Activated CD8-positive, alpha-beta memory T cell treated with anti-CD3 and anti-CD28 coated beads, Interleukin-2, amount 50 U/mL, for 1 hour (primary cell): ENCODE measurements around the gene IMP4.

Experiments
- DNase-seq: peaks from one replicate; pipeline ENCODE4 v3.0.0-alpha.2; 2020; ENCODE audit errors: extremely low read depth

The IMP4 gene

GRCh38 chr2:130378206-130378897 lies 35.7 kb downstream of the IMP4 start:
- DNase-seq, result no peak

- no peak for DNase-seq
Observed at GRCh38 chr2:130378898-130379214, 36.2 kb downstream of the IMP4 start.

GRCh38 chr2:130380096-130380934 lies 37.6 kb downstream of the IMP4 start:
- DNase-seq, result no peak

- DNase-seq, result no peak
Observed at GRCh38 chr2:130381145-130381544, 38.4 kb downstream of the IMP4 start.

GRCh38 chr2:130381619-130382018 lies 38.9 kb downstream of the IMP4 start:
- no peak for DNase-seq

- no peak for DNase-seq
Observed at GRCh38 chr2:130382313-130382917, 39.7 kb downstream of the IMP4 start.

- no peak for DNase-seq
Observed at GRCh38 chr2:130385709-130386108, 43.0 kb downstream of the IMP4 start.

- no peak for DNase-seq
Observed at GRCh38 chr2:130387071-130387400, 44.3 kb downstream of the IMP4 start.

- DNase-seq, result no peak
Observed at GRCh38 chr2:130387804-130388203, 45.1 kb downstream of the IMP4 start.

GRCh38 chr2:130388221-130388907 lies 45.7 kb downstream of the IMP4 start:
- no peak for DNase-seq

- no peak for DNase-seq
Observed at GRCh38 chr2:130389358-130389757, 46.7 kb downstream of the IMP4 start.

- DNase-seq, result no peak
Observed at GRCh38 chr2:130389783-130390182, 47.1 kb downstream of the IMP4 start.

- DNase-seq, result no peak
Observed at GRCh38 chr2:130390460-130391057, 47.9 kb downstream of the IMP4 start.

- no peak for DNase-seq
Observed at GRCh38 chr2:130391058-130391871, 48.6 kb downstream of the IMP4 start.

- DNase-seq, result no peak
Observed at GRCh38 chr2:130391872-130392670, 49.4 kb downstream of the IMP4 start.

- DNase-seq, result no peak
Observed at GRCh38 chr2:130393318-130393910, 50.7 kb downstream of the IMP4 start.
